Femur (tissue), 1 donor: Measurements from ENCODE around the gene PTPRCAP.

ENCODE experiments used
- DNase-seq: peaks from one replicate; pipeline ENCODE4 v3.0.0-alpha.2; 2017

PTPRCAP gene

GRCh38 chr11:67393990-67394389, 43.5 kb downstream of the PTPRCAP start:
- DNase-seq, result no peak

DNA sequence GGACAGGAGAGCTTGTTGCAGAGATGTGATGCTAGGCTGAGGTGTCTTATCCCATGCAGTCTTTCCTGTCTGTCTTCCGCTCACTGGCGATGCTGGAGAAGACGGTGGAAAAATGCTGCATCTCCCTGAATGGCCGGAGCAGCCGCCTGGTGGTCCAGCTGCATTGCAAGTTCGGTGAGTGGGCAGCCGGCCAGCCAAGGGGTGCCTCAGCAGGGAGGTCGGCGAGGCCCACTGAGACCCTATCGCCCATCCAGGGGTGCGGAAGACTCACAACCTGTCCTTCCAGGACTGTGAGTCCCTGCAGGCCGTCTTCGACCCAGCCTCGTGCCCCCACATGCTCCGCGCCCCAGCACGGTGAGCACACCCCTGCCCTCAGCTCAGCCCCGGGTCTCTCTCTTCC, 44.0 kb downstream of the PTPRCAP start:
- no peak for DNase-seq

- no peak for DNase-seq
Measured at GRCh38 chr11:67392183-67392715, 45.2 kb downstream of the PTPRCAP start.

GRCh38 chr11:67391304-67392182, 45.9 kb downstream of the PTPRCAP start, which contains the start of gene RAD9A:
Gene RAD9A, plus strand, starts transcription at chr11:67391986. Its CDS starts 59 bp downstream, at chr11:67392045.
- peak; percentile 96 for DNase-seq

GRCh38 chr11:67390947-67391303, 46.6 kb downstream of the PTPRCAP start:
- no peak for DNase-seq

DNA sequence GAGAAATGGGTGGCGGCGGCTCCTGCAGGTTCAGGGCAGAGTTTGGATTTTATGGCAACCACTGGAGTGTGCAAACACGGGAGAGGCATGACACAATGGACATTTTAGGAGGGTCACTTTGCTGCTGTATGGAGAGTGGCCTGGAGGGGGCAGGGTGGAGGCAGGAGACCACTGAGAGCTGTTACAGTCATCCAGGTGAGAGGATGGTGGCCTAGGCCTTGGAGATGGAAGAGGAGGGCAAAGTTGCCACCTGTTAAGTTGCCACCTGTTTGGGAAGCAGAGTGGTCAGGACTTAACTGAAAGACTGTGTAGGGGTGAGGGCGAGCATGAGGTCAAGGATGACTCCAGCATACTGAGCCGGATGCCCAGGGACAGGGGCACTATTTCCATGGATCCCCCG, 48.0 kb downstream of the PTPRCAP start:
- no peak for DNase-seq

DNA sequence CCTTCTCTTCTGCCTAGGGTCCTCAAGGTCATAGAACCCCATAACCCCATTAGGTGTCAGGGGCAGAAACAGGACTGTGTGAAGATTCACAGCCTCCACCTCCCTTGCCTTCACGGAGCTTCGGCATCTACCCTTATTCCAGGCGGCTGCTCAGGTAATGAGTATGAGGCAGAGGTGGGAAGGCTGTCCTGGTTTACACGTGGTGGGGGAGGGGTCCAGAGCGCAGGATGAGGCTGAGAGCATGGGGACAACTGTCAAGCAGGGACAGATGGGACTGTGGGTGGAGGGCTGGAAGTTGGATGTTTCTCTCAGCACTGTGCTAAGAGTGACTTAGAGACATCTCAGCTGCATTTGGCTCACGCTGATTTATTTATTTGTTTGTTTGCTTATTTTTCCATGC, 50.0 kb downstream of the PTPRCAP start:
- DNase-seq, result no peak

DNA sequence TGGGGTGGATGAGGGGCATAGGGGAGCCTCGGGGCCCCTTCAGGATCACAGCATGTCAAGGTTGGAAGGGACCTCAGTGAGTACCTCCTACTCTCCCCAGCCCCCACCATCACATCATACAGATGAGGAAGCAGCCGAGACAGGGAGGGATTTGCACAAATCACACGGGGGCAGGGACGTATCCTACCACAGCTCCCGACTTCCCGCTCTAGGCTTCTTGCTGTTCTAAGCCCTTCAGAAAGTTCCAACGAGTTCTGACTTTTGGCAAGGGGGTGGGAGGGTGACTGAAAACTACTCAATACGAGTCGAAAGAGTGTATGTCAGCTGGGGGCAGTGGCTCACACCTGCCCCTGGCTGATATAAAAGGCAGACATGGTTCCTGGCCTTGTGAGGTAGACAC, 50.4 kb downstream of the PTPRCAP start:
- DNase-seq, result no peak
